ENCODE data around the gene TGM1.
A peak's percentile ranks its signal among the peaks of the same experiment; 100 is the strongest.

The TGM1 gene

DNA sequence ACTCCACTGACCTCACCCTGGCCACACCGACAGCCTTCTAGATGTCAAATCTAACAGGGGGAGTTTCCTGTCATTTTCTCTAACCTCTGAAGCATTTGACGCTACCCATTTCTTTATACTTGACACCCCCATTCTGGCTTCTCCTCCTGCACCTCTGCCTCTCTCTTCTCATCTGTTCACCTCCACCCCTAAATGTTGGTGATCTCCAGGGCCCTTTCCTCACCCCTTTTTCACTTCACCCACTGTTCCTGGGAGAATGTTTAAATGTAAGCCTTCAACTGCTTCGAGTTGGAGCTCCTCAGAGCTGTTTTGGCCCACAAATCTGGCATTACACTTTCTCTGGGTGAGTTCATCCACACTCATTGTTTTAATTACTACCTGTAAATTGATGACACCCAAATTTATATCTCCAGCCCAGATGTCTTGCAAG, 8.9 kb upstream of the TGM1 start:
- DNase-seq: no peak

DNA sequence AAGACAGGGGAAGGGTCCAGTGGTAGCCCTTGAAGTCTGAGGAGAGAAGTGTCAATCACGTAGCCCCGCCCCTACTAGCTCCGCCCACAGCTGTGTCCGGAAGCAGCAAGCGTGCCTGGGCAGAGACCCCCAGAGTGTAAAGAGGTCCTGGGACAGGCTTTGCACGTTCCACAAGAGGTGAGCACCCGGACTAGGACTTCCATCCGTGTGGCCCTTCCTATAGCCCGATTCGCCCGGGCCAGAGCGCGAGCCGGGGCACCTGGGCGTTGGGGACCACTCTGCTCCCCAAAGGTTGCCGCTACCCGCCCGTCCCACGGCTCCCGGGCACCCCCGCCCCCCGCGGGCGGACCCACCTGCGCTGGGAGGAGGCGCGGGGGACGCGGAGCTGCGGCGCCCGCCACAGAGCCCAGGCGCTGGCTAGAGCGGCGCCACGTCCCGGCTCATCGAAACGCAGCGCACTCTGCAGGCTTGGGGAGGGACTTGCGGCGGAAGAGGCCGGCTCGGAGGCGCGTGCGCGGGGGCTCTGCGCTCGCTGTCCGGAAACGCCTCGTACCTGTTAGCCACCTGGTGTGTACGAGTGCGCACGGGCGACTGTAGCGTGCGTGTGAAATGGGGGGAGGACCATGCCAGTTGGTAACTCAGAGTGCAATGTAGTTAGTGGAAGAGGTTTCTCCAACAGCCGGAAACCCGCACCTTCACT, 8.3 kb upstream of the TGM1 start, which contains the start of gene RABGGTA:
Gene RABGGTA, minus strand, starts transcription at position 464 of the 700 bp plus-strand sequence. CDS start 482 bp downstream, outside the sequence.
- peak; percentile 9 to 89 (median 70) for DNase-seq

DNA sequence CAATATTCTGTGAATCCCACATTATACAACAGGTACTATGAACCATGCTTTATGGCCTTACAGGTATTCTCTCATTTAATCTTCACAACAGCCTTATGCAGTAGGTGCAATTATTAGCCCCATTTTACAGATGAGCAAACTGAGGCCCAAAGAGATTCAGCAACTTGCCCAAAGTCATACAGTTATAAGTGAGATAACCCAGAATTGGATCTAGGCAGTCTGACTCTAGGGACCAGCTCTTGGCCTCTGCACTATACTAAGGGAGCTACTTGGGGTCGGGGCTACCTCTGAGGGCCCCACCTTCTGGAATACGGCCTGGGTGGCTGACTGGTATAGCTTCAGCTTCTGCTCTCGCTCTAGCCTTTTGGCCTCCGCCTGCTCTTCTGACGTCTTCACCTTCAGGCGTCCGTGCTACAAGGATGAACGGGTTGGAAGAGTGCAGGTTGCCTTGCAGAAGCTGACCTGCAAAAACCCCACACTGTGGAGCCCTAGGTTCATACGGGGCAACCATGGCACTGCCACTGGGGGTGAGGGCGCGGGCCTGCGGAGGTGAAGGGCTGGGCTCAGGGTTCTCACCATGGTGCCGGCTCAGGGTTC, 7.7 kb upstream of the TGM1 start:
- peak in 1 of 58 donors; percentile 30 for DNase-seq

DNA sequence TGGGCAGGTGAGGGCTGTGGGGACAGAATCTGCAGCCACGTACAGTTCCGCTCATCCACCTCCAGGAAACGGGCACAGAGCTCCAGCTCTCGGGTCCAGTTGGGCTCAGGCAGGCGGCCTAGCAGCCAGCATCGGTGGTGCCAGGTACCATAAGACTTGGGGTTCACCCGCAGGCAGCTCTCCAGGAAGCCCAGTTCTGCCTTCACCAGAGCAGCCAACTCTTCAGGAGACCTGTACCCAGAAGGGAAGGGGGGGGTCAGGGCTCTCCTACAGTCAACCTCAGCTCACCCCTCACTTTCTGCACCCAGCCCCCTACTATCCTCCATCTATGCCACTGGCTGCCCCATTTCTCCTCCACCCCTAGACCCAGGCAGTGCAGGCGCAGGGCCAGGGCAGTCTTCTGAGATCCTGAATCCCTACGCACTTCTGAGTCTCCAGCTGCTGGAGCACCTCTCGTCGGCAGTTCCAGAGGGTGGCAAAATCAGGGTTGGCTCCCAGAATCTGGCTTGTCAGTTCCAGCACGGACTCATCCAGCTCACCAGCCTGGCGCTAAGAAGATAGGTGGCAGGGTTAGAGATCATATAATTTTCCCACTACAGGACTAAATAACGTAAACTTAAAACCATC, 7.0 kb upstream of the TGM1 start:
- DNase-seq: no peak

DNA sequence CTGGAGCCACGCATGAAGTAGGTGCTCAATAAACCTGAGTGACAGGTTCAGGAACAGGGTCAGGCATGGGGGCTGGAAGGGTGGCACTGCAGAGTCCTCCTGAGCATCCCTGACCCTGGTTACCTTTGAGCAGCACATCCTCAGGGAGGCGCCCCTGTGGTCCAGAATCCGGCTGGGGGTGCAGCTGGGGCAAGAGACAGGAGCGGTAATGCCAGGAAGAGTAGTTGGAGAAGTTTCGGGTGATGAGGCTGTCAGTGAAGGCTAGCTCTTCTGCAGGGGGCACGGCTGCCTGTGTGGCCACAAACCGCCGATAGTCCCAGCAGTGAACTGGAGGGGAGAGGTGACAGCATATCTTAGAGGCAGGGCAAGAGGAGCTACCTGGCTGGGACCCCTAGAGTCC, 6.4 kb upstream of the TGM1 start:
- DNase-seq: no peak

DNA sequence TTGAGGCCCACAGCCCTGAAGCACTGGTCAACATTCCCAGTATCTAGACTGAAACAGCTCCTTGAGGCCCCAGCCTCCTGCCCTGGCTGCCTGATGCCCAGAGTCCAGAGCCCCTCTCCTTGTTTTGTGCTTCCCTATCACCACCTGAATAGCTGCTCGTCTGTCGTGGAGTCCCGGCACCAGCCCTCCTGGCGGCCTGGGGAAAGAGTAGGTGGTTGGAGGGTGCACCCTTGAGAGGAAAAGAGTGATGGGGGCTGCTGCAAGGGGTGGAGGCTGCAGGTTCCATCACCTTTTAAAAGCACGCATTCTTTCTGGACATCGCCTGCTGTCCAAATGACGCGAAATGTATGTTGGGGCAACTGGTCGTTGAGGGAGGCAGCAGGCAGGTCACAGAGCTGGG, 5.2 kb upstream of the TGM1 start:
- no peak for DNase-seq

DNA sequence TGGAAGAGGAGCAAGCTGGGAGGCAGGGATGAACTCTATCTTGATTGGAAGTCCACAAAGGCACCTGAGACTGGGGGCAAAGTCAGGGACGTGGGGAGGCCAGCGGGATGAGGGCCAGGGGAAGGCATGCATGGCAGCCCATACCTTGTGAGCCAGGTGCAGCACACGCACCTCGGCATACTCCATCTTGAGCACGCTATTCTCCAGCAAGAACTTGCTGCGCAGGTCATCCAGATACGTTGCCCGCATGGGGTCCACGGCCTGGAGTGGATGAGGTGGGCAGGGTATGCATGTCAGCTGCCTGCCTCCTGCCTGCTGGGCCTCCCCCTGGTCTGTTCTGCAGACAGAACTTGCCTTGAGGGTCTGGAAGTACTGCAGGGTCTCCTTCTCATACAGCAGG, 4.5 kb upstream of the TGM1 start:
- DNase-seq: no peak

DNA sequence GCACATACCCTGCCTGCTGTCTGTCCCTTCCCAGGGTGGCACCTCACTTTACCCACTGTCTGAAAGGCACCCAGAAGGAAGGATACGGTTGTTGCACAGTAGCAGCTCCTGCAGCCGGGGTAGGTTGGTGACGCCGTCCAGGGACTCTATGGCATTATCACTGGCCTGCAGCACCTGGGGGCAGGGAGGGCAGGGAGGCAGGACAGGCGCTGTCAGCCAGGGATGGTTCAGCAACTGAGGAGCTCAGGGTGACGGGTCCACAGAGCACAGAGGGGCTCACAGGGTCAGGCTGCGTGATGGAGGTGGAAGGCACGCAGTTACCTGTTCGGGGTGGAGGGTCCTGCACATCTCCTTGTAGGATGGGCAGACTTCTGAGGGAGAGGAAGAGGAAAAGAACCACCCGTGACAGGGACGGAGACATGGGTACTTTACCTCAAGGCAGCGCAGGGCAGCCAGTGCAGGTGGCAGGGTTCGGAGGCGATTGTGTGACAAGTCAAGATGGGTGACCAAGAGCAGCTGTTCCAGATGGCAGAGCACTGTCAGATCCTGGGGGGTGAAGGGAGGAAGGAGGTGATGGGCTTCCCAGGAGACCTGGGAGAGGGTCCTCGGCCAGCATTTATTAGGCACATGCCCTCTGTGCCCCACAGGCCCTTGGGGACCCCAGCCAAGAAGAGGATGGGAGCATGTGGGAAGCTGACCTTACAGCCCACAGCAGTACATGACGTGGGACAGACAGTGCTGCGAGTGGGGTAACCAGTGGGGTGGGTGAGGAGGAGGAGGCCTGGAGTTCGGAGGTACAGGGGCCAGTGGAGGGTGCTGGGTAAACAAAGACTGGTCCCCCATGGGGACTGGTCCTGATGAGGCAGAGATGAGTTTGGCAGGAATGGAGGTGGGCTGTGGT, 3.6 kb upstream of the TGM1 start:
- no peak for DNase-seq

DNA sequence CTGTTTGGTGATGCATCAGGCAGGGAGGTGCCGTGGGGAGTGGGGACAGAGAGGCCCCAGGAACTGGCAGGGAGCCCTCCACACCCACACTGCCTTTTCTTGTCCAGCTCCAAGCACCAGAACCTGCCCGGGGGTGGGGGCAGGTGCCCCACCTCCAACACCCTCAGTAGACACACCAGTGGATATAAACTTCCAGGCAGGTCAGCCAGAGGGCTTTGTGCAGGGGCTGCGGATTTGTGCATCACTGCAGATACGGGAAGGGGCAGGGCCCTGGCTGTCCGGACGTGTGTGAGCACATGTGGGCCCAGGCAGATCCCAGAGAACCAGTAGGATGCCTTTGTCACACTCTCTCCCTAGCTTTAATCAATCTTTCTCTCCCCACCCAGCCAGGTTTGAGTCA, 1.3 kb upstream of the TGM1 start:
- no peak for DNase-seq

DNA sequence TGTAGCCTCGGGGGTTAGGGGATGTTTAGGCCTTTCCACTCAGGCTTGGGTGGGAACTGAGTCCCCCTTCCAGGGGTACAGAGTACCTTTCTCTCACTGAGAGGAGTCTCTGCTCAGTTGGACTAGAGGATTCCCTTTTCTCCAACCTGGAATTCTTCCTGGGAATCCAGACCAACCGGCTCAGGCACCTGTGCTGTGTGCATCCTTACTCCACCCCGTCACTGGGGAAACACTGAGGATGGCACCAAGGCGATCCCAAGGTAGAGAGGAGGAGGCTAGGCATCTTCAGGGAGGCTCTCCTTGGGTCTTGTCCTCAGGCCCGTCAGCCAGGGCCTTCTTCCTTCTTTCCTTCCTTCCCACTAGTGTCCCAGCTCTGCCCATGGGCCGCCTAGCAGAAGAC, 871 bp upstream of the TGM1 start:
- DNase-seq: no peak

DNA sequence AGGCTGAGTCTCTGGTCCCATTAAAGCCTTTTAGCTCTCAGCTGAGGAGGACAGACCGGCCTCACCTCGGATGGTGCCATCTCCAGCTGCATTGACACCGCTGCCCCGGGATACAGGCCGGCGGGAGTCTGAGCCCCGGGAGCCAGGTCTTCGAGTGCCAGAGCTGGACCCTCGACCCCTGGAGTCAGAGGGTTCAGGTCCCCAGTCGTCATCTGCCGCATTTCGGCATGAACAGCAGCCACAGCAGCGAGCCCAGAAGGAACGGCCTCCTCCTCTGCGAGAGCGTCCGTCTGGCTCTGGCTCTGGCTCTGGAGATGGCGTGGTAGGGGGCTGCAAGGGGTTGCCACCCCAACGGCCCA, 1.0 kb downstream of the TGM1 start:
- DNase-seq: no peak

DNA sequence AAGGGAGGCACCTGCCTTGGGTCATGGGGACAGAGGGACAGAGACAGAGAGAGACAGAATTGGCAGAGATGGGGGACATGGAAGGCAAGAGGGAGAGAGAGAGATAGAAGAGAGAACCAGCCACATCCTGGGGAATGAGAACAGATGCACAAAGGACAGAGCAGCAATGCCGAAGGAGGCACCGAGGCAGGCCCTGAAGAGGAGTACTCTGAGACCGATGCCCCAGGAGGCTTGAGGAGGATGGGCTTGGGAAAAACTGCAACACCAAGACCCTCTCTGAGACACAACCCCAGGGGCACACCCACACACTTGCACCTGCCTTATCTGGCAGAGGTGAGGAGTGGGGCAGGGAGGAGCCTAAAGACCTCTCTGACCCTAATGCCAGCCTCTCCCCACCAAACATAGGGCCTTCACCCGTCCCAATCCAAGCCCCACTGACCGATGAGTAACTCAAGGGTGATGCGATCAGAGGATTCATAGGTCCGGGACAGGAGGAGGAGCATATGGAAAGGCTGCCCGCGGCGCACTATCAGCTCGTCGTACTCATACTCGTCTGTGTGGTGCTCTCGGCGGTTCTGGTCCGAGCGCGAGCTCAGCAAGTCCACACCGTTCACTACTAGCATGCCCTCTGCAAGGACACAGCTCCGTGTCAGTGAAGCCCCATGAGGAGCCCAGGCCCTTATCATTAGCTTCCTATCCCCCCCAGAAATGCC, 1.6 kb downstream of the TGM1 start:
- DNase-seq: no peak

DNA sequence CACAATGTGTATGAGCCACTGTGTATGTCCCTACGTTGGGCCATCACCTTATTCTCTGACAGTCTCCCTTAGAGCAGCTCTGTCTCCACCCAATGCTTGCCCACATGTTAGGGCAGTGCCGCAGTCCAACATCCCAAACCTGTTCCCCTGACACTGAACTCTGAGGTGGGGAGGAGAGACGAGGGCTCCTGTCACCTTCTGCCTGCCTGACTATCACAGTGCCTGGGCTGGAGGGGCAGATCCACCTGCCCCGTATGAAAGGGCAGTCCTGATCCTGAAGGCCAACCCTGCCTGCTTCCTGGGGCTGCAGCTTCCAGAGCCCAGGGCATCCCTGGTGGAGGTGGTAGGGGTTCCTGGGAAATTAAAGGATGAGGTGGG, 2.2 kb downstream of the TGM1 start:
- DNase-seq: no peak

DNA sequence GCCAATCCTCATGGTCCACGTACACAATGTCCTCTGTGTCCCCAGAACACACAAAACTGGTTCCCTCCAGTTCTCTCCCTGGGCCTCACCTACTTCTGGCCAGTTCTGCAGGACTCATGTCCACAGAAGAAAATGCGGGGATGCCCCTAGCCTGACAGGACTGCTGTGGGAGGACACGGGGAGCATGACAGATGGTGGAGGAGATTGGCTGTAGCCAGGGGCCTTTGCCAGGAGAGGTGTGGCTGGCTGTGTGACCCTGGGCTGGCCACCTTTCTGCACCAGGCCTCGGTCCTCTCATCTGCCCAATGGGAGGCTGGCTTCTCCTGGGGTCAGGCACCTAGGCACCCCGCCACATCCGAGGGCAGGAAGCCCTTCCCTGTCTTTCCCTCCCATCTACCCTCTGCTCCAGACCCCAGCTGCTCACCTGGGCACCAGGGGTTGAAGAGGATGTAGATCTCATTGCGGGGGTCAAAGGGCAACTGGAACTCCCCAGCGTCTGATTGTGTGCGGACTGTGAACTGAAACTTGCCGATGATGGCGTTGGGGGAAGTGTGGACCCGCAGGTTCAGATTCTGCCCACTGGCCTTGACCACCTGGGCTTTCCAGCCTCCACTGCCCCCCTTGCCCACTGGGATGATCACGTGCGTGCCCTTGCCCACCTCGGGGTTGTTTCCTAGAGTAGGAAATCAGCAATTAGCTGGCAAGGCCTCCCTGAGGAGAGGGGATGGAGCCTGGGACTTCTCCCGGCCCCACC, 2.8 kb downstream of the TGM1 start:
- DNase-seq: no peak

DNA sequence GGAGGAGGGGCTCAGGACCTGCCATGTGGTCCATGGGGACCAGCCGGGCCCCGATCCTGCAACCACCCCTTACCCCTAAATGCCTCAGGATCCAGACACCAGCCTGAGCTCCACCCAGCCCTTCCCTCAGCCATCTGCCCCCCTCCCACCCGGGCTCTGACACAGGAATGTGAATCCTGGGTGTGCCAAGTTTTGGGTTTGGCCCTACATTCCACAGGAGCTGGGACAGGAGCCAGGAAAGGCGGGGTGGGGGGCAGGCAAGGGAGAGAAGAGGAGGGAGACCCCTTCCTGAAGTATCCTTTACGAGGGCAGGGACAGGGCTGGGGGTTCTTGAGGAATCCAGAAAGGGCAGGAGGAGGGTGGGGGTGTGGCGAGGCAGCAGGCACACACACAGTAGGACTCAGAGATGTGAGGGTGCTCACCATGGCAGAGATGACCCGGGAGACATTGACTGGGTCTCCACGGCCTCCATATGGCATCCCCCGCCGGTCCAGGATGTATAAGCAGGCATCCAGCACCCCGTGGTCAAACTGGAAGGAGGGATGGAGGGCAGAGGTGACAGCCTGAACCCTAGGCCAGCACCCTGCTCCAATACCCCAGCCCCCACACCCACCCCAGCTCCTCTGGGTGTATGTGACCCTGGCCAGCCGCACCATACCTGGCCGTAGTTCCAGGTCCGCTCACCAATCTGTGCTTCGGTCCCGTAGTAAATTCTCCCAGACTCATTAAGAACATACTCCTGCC, 3.5 kb downstream of the TGM1 start:
- DNase-seq: no peak

DNA sequence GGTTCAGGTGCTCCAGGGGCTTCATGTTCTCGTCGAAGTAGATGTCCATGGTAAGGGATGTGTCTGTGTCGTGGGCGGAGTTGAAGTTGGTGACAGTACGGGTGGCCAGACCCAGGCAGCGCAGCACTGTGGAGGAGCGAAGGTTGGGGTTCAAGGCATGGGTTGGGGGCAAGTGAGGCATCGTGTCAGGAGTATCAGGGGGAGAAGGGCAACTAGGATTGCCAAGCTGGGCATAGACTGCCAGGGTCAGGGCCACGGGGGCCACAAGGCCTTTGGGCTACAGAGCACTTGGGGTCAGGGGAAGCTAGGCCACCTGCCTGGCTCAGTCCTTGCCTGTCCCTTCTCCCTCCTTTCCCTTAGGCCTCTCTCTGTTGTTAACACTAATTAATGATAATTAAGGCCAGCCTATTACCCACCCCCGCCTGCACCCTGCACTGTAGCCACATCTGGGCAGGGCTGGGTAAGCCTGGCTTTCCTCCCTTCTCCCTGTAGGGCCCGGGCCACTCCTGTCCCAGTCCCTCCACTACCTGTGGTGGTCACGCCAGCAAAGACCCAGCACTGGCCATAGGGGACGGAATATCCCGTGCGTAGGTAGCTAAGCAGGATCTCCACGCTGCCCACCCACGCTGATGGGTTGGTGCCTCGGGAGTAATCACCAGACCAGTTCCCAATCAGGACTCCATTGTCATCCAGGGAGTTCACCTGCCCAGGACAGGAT, 4.3 kb downstream of the TGM1 start:
- no peak for DNase-seq

DNA sequence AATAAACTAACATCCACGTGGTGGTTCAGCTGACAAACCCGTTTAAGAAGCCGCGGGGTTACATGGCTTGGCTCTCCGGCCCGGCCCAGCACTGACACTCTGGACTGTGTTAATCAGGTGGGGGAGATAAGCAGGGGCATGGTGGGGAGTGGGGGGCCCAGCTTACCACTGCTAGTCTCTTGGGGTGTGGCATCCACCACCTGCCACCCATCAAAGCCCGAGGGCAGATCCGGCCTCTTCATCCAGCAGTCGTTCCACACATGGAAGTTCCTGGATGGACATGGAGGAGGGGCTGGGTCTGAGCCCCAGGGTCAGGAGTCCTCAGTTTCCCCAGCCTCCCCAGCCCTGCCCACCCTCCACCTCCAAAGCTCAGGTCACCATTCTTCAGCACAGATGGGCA, 4.9 kb downstream of the TGM1 start:
- DNase-seq: no peak

DNA sequence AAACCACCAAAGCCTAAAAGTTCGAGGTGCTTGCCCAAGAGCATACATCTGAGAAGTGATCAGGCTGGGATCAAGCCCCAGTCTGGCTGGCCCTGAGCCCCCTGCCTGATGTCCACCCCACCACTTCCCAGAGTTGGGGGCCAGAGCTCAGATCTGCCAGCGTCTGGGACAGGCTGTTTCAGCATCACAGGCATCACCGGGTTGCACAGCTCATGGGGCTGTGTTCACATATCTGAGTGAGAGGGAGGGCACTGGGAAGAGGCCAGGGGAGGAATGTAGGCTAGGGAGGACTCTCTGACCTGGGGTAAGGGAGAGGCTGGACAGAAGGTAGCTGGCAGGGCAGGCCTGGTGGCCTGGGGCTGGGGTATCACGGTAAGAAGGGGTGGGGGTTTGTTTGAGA, 6.0 kb downstream of the TGM1 start:
- no peak for DNase-seq
